ENCODE measurements around the gene TBC1D5. TPM values are rescaled to one million over a fixed set of nuclear protein-coding genes. Genes with fewer than 3 reads are reported as not detected.

Gene TBC1D5
- total RNA-seq, 2 donors from 2014 or later = 68.8 to 77.7 TPM

GRCh38 chr3:17407576-17407975 lies 334.9 kb downstream of the TBC1D5 start:
- H3K36me3 ChIP-seq (ENCODE audit: control insufficient read depth, insufficient read depth, low read length) = peaks cover 6% of the 10 kb centered on the region
- H3K27ac ChIP-seq (ENCODE audit: low read depth, low read length) = no peak overlapping the region
- 83 to 98% methylated on average over 2 of the region's 2 CpGs for WGBS, 2 experiments (ENCODE audit: insufficient coverage in 1 of 2, insufficient read length in 1 of 2)
- TF ChIP-seq CTCF (conservative IDR thresholded peaks at IDR 0.05) = no peak
- H3K9me3 Mint-ChIP-seq = no peaks in the 10 kb centered on the region
- H3K4me1 Mint-ChIP-seq = peaks cover 28% of the 10 kb centered on the region
- no peak for DNase-seq
- peaks cover 8% of the 10 kb centered on the region for H3K4me1 ChIP-seq (ENCODE audit: control insufficient read depth, insufficient read depth, low read length)
- H3K4me3 Mint-ChIP-seq = no peak overlapping the region
- no peaks in the 10 kb centered on the region for H3K27me3 ChIP-seq (ENCODE audit: control insufficient read depth, insufficient read depth, low read length, poor library complexity, severe bottlenecking)
- no peak overlapping the region for H3K27ac Mint-ChIP-seq
- H3K36me3 Mint-ChIP-seq (ENCODE audit: low read depth) = peaks cover 5% of the 10 kb centered on the region
- no peaks in the 10 kb centered on the region for H3K9me3 ChIP-seq (ENCODE audit: control insufficient read depth, low read length)
- no peaks in the 10 kb centered on the region for H3K27me3 Mint-ChIP-seq (ENCODE audit: insufficient read depth)
- no peak overlapping the region for H3K4me3 ChIP-seq (ENCODE audit: low read length)
- no peak overlapping the region for H3K9ac ChIP-seq (ENCODE audit: extremely low read depth, low read length, poor library complexity, severe bottlenecking)

- H3K4me1 Mint-ChIP-seq = peaks cover 27% of the 10 kb centered on the region
- Histone ChIP-seq H3K27ac (ENCODE audit: low read depth, low read length) (no peak overlapping the region), H3K9me3 (ENCODE audit: control insufficient read depth, low read length) (no peaks in the 10 kb centered on the region), H3K9ac (ENCODE audit: extremely low read depth, low read length, poor library complexity, severe bottlenecking) (no peak overlapping the region), H3K27me3 (ENCODE audit: control insufficient read depth, insufficient read depth, low read length, poor library complexity, severe bottlenecking) (no peaks in the 10 kb centered on the region), H3K4me1 (ENCODE audit: control insufficient read depth, insufficient read depth, low read length) (peaks cover 8% of the 10 kb centered on the region), H3K4me3 (ENCODE audit: low read length) (no peak overlapping the region), H3K36me3 (ENCODE audit: control insufficient read depth, insufficient read depth, low read length) (peaks cover 6% of the 10 kb centered on the region)
- TF ChIP-seq CTCF (conservative IDR thresholded peaks at IDR 0.05) = no peak
- 92% methylated on average over 1 of the region's 2 CpGs; no CpG with 5 or more reads in 1 of the 2 experiments for WGBS, 2 experiments (ENCODE audit: insufficient coverage in 1 of 2, insufficient read length in 1 of 2)
- no peaks in the 10 kb centered on the region for H3K9me3 Mint-ChIP-seq
- no peak overlapping the region for H3K4me3 Mint-ChIP-seq
- H3K27ac Mint-ChIP-seq = no peak overlapping the region
- no peak for DNase-seq
- no peaks in the 10 kb centered on the region for H3K27me3 Mint-ChIP-seq (ENCODE audit: insufficient read depth)
- H3K36me3 Mint-ChIP-seq (ENCODE audit: low read depth) = peaks cover 12% of the 10 kb centered on the region
These were observed 337.9 kb downstream of the TBC1D5 start for GRCh38 chr3:17404548-17404947.

GRCh38 chr3:17402442-17402841 lies 340.0 kb downstream of the TBC1D5 start:
- Mint-ChIP-seq H3K4me3 (no peak overlapping the region), H3K9me3 (no peaks in the 10 kb centered on the region), H3K36me3 (ENCODE audit: low read depth) (peaks cover 12% of the 10 kb centered on the region), H3K27ac (no peak overlapping the region), H3K27me3 (ENCODE audit: insufficient read depth) (no peaks in the 10 kb centered on the region), H3K4me1 (peaks cover 21% of the 10 kb centered on the region)
- WGBS, 2 experiments (ENCODE audit: insufficient coverage in 1 of 2, insufficient read length in 1 of 2) = 90% methylated on average over 3 of the region's 3 CpGs; no CpG with 5 or more reads in 1 of the 2 experiments
- Histone ChIP-seq H3K9ac (ENCODE audit: extremely low read depth, low read length, poor library complexity, severe bottlenecking) (no peak overlapping the region), H3K27me3 (ENCODE audit: control insufficient read depth, insufficient read depth, low read length, poor library complexity, severe bottlenecking) (no peaks in the 10 kb centered on the region), H3K27ac (ENCODE audit: low read depth, low read length) (no peak overlapping the region), H3K4me3 (ENCODE audit: low read length) (no peak overlapping the region), H3K36me3 (ENCODE audit: control insufficient read depth, insufficient read depth, low read length) (peaks cover 6% of the 10 kb centered on the region), H3K9me3 (ENCODE audit: control insufficient read depth, low read length) (no peaks in the 10 kb centered on the region), H3K4me1 (ENCODE audit: control insufficient read depth, insufficient read depth, low read length) (peaks cover 8% of the 10 kb centered on the region)
- TF ChIP-seq CTCF (conservative IDR thresholded peaks at IDR 0.05) = no peak
- no peak for DNase-seq
